WI38 (cell line): Measurements from ENCODE around the gene KANSL1.

ENCODE experiments used
- H3K4me3 ChIP-seq: 2 replicates; pipeline ENCODE4 v1.5.1; 2011; ENCODE audit warnings: low read depth, mild to moderate bottlenecking, control low read depth, low read length
- TF ChIP-seq, protein P1 (sequence below): IDR thresholded peaks from 2 replicates; pipeline ENCODE4 v1.5.1; 2012; ENCODE audit warnings: low read depth, mild to moderate bottlenecking, control low read depth, low read length

The KANSL1 gene

DNA sequence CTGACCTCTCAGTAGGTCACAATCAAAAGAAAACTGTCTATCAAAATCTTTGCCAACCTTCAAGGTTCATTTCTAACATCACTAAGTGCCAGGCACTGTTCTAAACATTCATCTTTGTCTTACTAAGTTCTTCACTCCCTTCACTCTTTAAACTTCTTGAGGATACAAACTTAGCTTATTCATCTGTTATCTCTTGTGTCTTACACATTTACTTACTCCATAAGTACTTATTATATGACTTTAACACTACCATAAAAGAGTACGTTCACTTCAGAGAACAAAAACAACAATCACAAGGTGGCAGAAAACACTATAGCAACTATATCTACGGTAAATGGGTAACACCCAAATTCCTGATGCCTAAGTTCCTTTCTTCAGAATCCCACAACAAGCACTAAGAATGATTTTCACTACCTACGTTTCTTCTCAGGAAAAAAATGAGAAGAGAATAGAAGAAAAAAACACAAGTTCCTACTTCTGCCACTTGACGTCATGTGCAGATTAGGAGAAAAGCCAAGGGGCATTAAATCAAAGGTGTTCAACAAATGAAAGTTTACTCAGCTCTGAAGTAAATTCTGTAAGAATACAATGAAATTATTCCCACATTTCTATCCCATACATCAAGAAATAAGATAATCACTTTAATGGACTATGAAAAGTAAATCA, 29.2 kb downstream of the KANSL1 start:
- no peak overlapping the region for H3K4me3 ChIP-seq
- TF ChIP-seq, protein P1, sequence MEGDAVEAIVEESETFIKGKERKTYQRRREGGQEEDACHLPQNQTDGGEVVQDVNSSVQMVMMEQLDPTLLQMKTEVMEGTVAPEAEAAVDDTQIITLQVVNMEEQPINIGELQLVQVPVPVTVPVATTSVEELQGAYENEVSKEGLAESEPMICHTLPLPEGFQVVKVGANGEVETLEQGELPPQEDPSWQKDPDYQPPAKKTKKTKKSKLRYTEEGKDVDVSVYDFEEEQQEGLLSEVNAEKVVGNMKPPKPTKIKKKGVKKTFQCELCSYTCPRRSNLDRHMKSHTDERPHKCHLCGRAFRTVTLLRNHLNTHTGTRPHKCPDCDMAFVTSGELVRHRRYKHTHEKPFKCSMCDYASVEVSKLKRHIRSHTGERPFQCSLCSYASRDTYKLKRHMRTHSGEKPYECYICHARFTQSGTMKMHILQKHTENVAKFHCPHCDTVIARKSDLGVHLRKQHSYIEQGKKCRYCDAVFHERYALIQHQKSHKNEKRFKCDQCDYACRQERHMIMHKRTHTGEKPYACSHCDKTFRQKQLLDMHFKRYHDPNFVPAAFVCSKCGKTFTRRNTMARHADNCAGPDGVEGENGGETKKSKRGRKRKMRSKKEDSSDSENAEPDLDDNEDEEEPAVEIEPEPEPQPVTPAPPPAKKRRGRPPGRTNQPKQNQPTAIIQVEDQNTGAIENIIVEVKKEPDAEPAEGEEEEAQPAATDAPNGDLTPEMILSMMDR = no peak

DNA sequence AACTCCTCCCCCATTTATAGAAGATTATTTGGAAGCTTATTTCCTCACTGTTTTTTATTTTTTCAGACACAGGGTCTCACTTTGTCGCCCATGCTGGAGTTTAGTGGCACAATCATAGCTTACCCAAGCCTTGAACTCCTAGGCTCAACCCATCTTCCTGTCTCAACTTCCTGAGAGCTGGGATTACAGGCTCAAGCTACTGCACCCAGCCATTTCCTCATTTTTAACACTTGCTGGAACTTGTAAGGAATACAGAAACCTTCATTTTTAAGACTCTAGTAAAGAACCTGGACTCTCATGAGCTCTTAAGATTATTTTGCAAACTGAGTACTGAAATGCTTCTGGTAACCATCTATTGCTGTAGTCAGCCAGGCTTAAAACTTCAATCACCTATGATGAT, 29.9 kb downstream of the KANSL1 start:
- TF ChIP-seq, protein P1 = no peak
- H3K4me3 ChIP-seq = no peak overlapping the region

DNA sequence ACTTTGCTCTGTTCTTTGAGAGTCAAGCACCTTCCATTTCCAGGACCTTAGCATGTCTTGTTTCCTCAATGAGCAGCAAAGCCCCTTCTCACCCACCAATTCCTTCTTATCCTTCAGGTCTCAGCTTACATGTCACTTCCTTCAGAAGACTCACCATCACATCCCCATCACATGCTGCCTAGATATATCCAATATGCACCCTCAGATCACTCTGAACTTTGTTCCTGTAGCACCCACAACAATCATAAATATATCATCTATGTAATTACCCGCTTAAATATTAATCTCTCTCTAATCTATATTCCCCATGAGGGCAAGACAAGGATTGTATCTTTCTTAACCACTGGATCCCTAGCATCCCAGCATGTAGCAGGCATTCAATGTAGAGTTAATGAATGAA, 30.4 kb downstream of the KANSL1 start:
- TF ChIP-seq, protein P1 = no peak

DNA sequence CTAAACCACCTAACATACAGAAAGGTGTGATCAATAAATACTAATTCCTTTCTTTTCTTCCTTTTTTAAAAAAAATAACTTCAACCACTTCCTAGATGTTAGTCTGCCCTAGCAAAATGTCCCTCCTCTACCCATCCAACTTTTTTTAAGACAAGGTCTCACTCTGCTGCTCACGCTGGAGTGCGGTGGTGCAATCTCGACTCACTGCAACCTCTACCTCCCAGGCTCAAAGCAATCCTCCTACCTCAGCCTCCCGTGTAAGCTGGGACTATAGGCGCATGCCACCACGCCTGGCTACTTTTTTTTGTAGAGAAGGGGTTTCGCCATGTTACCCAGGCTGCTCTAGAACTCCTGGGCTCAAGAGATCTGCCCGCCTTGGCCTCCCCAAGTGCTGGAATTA, 33.1 kb downstream of the KANSL1 start:
- TF ChIP-seq, protein P1 = no peak
- no peak overlapping the region for H3K4me3 ChIP-seq

More for the DNA sequence above, 30.4 kb downstream of the KANSL1 start:
- no peak overlapping the region for H3K4me3 ChIP-seq

DNA sequence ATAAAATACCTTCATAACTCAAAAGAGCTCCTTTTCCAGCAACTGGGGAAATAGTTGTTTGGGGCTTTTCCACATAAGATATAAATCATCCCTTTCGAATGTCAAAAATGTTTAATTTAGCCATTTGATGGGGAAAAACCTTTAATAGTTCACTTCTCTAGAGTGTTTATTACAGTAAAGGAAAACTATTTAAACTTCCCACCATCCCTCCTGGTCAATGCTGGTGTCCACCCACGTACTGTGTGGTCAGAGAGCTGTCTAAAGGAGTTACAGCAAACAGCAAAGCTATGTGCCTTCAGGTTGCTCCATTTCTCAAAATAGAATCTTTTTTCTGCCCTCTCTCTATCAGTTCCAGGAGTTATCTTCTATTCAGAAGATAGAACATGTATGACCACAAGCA, 33.5 kb downstream of the KANSL1 start:
- H3K4me3 ChIP-seq = no peak overlapping the region
- TF ChIP-seq, protein P1 = no peak

DNA sequence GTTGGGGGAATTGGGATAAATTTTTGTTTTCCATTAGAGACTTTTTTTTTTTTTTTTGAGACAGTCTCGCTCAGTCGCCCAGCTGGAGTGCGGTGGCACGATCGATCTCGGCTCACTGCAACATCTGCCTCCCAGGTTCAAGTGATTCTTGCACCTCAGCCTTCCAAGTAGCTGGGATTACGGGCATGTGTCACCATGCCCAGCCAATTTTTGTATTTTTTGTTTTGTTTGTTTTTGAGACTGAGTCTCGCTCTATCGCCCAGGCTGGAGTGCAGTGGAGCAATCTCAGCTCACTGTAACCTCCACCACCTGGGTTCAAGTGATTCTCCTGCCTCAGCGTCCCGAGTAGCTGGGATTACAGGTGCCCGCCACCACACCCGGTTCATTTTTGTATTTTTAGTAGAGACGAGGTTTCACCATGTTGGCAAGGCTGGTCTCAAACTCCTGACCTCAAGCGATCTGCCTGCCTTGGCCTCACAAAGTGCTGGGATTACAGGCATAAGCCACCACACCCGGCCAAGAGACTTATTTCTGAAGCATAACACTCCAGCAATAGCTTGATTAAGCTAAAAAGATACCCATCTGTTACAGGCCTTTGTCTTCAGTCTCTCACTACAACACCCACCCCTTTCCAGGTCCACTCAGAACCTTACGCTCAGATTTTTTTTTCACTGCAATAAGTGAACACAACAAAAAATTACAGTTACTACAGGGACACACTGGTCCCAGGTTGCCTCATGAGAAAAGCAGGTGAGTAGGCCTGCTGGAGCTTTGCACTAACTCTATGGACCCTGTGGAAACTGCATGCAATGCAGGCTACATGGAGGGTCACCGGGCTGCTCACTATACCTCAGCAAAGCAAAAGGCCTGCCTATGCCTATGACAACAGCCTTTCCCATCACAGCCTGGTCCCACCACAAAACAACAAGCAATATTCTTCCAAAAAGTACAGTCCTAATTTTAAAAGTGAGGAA, 34.6 kb downstream of the KANSL1 start:
- no peak overlapping the region for H3K4me3 ChIP-seq
- TF ChIP-seq, protein P1 = no peak

DNA sequence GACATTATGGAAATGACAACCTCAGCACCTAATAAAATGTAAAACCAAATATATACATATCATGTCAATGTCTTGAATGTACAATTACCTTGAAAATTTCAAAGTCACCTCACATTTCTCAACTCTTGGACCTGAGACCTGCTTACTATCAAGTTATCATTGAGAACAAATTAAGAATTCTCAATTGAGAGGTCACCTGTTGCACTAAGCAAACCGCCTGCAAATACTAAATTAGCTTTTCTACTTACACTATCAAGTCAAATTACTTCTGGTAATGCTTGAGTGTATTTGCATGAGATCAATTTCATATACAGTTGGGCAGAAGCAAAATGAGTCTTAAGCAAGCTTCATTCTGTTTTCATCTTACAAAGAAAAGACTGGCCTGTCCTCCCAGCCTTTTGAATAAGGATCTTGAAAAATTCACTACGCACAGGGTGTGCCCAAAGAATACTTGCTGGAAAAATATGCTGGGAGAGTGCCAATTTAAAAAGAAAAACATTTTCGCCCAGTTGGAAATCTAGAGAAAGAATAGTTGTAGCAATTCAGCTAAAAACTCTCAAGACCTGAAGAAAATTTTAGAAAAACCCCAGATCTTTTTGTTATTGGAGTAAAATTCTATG, 35.7 kb downstream of the KANSL1 start:
- H3K4me3 ChIP-seq = no peak overlapping the region
- TF ChIP-seq, protein P1 = no peak
